Astrocyte (in vitro differentiated cells and primary cell): ENCODE results near the gene ADCY5. TPM values are rescaled to one million over a fixed set of nuclear protein-coding genes. Genes with fewer than 3 reads are reported as not detected.

ENCODE experiments used
- DNase-seq: peaks from one replicate; pipeline ENCODE4 v3.0.0-alpha.2; 2010; ENCODE audit warnings: low read depth
- FAIRE-seq: peaks from 2 replicates; lab custom pipeline; 2011; peaks lifted over from hg19 to GRCh38; lab: Jason Lieb, UNC
- H2AFZ ChIP-seq: 2 replicates; pipeline ENCODE4 v1.6.0; 2012; ENCODE audit warnings: low read depth, low read length, inconsistent platforms
- H3K27ac ChIP-seq: 2 replicates; pipeline ENCODE4 v1.5.1; 2011; ENCODE audit warnings: low read depth, low read length, inconsistent platforms
- H3K27me3 ChIP-seq: 2 replicates; pipeline ENCODE4 v1.6.0; 2011; ENCODE audit warnings: low read length, inconsistent platforms; ENCODE audit not compliant: insufficient read depth
- H3K36me3 ChIP-seq: 2 replicates; pipeline ENCODE4 v1.5.1; 2011; ENCODE audit warnings: low read length, inconsistent platforms; ENCODE audit not compliant: insufficient read depth
- H3K4me1 ChIP-seq: 2 replicates; pipeline ENCODE4 v1.5.1; 2011; ENCODE audit warnings: low read length, inconsistent platforms; ENCODE audit not compliant: insufficient read depth
- H3K4me2 ChIP-seq: 2 replicates; pipeline ENCODE4 v1.6.0; 2012; ENCODE audit warnings: low read length, inconsistent platforms
- H3K4me3 ChIP-seq: 2 replicates; pipeline ENCODE4 v1.5.1; 2011; ENCODE audit warnings: low read depth, mild to moderate bottlenecking, low read length, inconsistent platforms; ENCODE audit not compliant: insufficient read depth
- H3K79me2 ChIP-seq: 2 replicates; pipeline ENCODE4 v1.6.0; 2012; ENCODE audit warnings: mild to moderate bottlenecking, low read length, inconsistent platforms; ENCODE audit not compliant: insufficient read depth
- H3K9ac ChIP-seq: 2 replicates; pipeline ENCODE4 v1.6.0; 2012; ENCODE audit warnings: mild to moderate bottlenecking, low read length, inconsistent platforms
- H3K9me3 ChIP-seq: 2 replicates; pipeline ENCODE4 v1.5.1; 2012; ENCODE audit warnings: low read depth, mild to moderate bottlenecking, low read length, inconsistent platforms; ENCODE audit not compliant: insufficient read depth
- H4K20me1 ChIP-seq: 2 replicates; pipeline ENCODE4 v1.6.0; 2012; ENCODE audit warnings: low read length, inconsistent platforms; ENCODE audit not compliant: insufficient read depth
- H3K27ac Mint-ChIP-seq: one replicate; pipeline ENCODE4 v1.8.0; 2021; ENCODE audit warnings: mild to moderate bottlenecking, mixed read lengths; ENCODE audit not compliant: unreplicated experiment
- H3K27me3 Mint-ChIP-seq: one replicate; pipeline ENCODE4 v1.8.0; 2021; ENCODE audit warnings: low read depth, mixed read lengths; ENCODE audit not compliant: unreplicated experiment
- H3K36me3 Mint-ChIP-seq: one replicate; pipeline ENCODE4 v1.8.0; 2021; ENCODE audit warnings: low read depth, mixed read lengths; ENCODE audit not compliant: unreplicated experiment
- H3K4me1 Mint-ChIP-seq: one replicate; pipeline ENCODE4 v1.8.0; 2021; ENCODE audit warnings: low read depth, mixed read lengths; ENCODE audit not compliant: unreplicated experiment
- H3K4me3 Mint-ChIP-seq: one replicate; pipeline ENCODE4 v1.8.0; 2021; ENCODE audit warnings: mild to moderate bottlenecking, moderate library complexity, mixed read lengths; ENCODE audit not compliant: unreplicated experiment
- H3K9me3 Mint-ChIP-seq: one replicate; pipeline ENCODE4 v1.8.0; 2021; ENCODE audit warnings: mild to moderate bottlenecking, mixed read lengths; ENCODE audit not compliant: unreplicated experiment
- EZH2 ChIP-seq: IDR thresholded peaks from 2 replicates; pipeline ENCODE4 v1.6.1; 2012; ENCODE audit warnings: mild to moderate bottlenecking, low read length, inconsistent platforms; ENCODE audit not compliant: insufficient read depth
- total RNA-seq: library from RNA; stranded (reverse); gene quantifications from 2 replicates; pipeline ENCODE4 v1.2.1, GENCODE V29; 2021
- TF ChIP-seq, protein P1 (sequence below): IDR thresholded peaks from 2 replicates; pipeline ENCODE4 v1.5.1; 2011; ENCODE audit warnings: low read depth, mild to moderate bottlenecking, inconsistent platforms, low read length, moderate library complexity; ENCODE audit not compliant: insufficient read depth

The ADCY5 gene
- total RNA-seq, 1 donor from 2014 or later = 1.2 TPM

DNA sequence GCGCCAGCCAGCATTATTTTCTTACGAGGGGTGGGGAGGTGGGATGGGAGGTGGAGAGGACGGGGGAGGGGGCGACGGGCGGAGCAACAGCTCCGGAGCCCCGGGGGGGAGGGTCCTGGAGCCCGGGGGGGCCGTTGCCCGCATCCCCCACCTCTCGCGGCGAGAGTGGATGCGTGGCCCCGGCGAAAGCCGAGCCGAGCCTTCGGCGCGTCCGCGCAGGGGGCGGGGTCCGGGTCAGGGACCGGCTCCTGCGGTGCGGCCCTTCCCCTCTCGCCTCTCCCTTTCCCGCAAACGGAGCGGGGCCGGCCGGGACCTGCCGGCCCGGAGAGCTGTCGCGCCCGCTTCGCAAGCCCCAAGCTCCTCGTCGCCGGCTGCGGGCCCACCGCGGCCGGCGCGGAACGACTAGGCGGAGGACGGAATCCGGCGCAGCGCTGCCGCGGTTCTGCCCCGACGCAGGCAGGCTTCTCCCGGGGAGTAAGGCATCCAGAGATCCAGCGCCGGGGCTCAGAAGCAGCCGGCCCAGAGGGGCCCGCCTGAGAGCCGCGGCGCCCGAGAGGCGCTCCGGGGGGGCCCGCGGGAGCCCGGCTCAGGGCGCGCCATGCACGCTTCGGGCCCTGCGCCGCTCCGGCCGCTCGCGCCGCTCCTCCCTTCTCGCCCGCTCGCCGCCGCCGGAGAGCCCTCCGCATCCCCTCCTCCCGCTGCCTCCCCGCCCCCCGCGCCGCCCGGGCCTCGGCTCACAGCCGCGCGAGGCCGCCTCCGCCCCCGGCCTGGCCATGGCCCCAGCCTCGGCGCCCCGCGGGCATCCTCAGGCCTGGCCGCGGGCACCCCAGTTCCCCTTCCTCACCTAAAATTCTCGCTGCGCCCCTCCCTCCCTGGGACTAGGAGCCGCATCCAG is 459 bp upstream of the ADCY5 start:
- Histone ChIP-seq H3K4me2 (peak overlapping the region; percentile 87), H3K27me3 (peaks cover 59% of the 10 kb centered on the region), H3K27ac (no peak overlapping the region), H2AFZ (peak overlapping the region; percentile 59), H3K9me3 (no peaks in the 10 kb centered on the region), H3K9ac (peak overlapping the region; percentile 18), H3K36me3 (no peaks in the 10 kb centered on the region), H3K4me3 (peak overlapping the region; percentile 50), H3K79me2 (no peaks in the 10 kb centered on the region), H4K20me1 (peaks cover 5% of the 10 kb centered on the region), H3K4me1 (no peaks in the 10 kb centered on the region)
- FAIRE-seq (no peak), DNase-seq (no peak)
- H3K4me3 Mint-ChIP-seq = peak overlapping the region; percentile 73
- peaks cover 58% of the 10 kb centered on the region for H3K27me3 Mint-ChIP-seq
- H3K27ac Mint-ChIP-seq = no peak overlapping the region
- peaks cover 3% of the 10 kb centered on the region for H3K9me3 Mint-ChIP-seq
- no peaks in the 10 kb centered on the region for H3K36me3 Mint-ChIP-seq
- TF ChIP-seq, protein P1, sequence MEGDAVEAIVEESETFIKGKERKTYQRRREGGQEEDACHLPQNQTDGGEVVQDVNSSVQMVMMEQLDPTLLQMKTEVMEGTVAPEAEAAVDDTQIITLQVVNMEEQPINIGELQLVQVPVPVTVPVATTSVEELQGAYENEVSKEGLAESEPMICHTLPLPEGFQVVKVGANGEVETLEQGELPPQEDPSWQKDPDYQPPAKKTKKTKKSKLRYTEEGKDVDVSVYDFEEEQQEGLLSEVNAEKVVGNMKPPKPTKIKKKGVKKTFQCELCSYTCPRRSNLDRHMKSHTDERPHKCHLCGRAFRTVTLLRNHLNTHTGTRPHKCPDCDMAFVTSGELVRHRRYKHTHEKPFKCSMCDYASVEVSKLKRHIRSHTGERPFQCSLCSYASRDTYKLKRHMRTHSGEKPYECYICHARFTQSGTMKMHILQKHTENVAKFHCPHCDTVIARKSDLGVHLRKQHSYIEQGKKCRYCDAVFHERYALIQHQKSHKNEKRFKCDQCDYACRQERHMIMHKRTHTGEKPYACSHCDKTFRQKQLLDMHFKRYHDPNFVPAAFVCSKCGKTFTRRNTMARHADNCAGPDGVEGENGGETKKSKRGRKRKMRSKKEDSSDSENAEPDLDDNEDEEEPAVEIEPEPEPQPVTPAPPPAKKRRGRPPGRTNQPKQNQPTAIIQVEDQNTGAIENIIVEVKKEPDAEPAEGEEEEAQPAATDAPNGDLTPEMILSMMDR = no peak
- peak; percentile 37 for TF ChIP-seq EZH2
- H3K4me1 Mint-ChIP-seq = no peaks in the 10 kb centered on the region

DNA sequence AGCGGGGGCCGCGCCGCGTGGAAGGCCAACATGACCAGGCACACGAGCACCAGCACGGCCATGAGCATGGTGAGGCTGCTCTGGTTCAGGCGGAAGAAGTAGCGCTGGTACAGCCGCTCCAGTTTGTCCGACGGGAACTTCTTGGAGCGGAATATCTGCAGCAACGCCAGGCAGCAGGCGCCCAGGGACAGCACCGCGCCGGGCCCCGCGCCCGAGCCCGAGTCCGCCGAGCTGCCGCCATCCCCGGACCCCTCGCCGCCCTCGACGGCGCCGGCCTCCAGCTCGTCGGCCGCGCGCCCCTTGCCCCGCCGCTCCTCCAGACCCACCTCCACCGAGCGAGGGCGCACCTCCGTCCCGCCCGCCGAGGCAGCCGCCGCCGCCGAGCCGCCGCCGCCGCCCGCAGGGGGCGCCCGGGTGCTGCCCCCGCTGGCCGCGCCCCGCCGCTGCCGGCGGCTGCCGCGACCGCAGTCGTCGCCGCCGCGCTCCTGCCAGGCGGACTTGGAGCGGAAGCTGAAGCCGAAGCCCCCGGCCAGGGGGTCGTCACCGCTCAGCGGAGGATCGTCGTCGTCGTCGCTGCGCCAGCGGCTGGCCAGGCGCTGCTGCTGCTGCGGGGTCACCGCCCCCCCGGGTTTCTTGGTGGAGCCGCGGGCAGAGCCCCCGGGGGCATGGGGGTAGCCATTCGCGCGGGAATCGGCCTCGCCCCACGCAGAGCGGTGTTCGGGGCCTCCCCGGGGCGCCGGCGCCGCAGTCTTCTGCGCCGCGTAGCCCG is 957 bp downstream of the ADCY5 start:
- Histone ChIP-seq H3K36me3 (no peaks in the 10 kb centered on the region), H3K9me3 (no peaks in the 10 kb centered on the region), H3K4me2 (no peak overlapping the region), H3K9ac (no peak overlapping the region), H4K20me1 (peaks cover 5% of the 10 kb centered on the region), H3K27me3 (peaks cover 58% of the 10 kb centered on the region), H3K4me1 (no peaks in the 10 kb centered on the region), H3K79me2 (no peaks in the 10 kb centered on the region), H2AFZ (no peak overlapping the region), H3K27ac (no peak overlapping the region), H3K4me3 (no peak overlapping the region)
- Mint-ChIP-seq H3K27ac (no peak overlapping the region), H3K9me3 (peaks cover 3% of the 10 kb centered on the region), H3K4me1 (no peaks in the 10 kb centered on the region), H3K36me3 (no peaks in the 10 kb centered on the region), H3K27me3 (peaks cover 59% of the 10 kb centered on the region), H3K4me3 (no peak overlapping the region)
- FAIRE-seq = no peak
- no peak for DNase-seq
- TF ChIP-seq, protein P1 = no peak
